HAP-1 (cell line): ENCODE measurements around the gene TRAPPC2L.
"Not testable (repeated sequence)": the region's sequence is repeated elsewhere in the genome, so short reads cannot be mapped to it uniquely, and the experiment has no call there.

Experiments used
- DNase-seq, 2 experiments: peaks; one replicate each; pipeline ENCODE4 v3.0.0-alpha.2; 2016 to 2020; ENCODE audit warnings: low spot score in 2 of 2
- H3K27me3 ChIP-seq: fragments of 250-450 bp; sonication (Bioruptor Pico); 2 replicates; pipeline ENCODE4 v1.5.1; 2020; ENCODE audit warnings: low read depth, mild to moderate bottlenecking, moderate library complexity
- H3K36me3 ChIP-seq: fragments of 250-450 bp; sonication (Bioruptor Pico); replicated peaks from 2 replicates; pipeline ENCODE4 v1.5.1; 2020; ENCODE audit warnings: mild to moderate bottlenecking
- H3K4me1 ChIP-seq: fragments of 250-450 bp; sonication (Bioruptor Pico); 2 replicates; pipeline ENCODE4 v1.5.1; 2020; ENCODE audit warnings: mild to moderate bottlenecking
- H3K4me3 ChIP-seq: fragments of 250-450 bp; sonication (Bioruptor Pico); 2 replicates; pipeline ENCODE4 v1.5.1; 2020; ENCODE audit warnings: mild to moderate bottlenecking, moderate library complexity
- H3K9me3 ChIP-seq: fragments of 250-450 bp; sonication (Bioruptor Pico); 2 replicates; pipeline ENCODE4 v1.5.1; 2020; ENCODE audit warnings: mild to moderate bottlenecking, moderate library complexity
- in situ Hi-C: fragments of 300-500 bp; cut with MboI; formaldehyde crosslinking; loops from 3 replicates; pipeline ENCODE4 v1.14.3; 2020; ENCODE audit warnings: low sequenced_read_pairs, inconsistent platforms, mixed read lengths

The TRAPPC2L gene

GRCh38 chr16:88884569-88885271 is 27.8 kb downstream of the TRAPPC2L start:
- in situ Hi-C loops = no loop called here
- Histone ChIP-seq H3K27me3 (no peaks in the 10 kb centered on the region), H3K36me3 (no peaks in the 10 kb centered on the region), H3K4me1 (no peaks in the 10 kb centered on the region), H3K9me3 (no peaks in the 10 kb centered on the region), H3K4me3 (no peak overlapping the region)
- DNase-seq = no peak

- Histone ChIP-seq H3K9me3 (no peaks in the 10 kb centered on the region), H3K4me1 (no peaks in the 10 kb centered on the region), H3K4me3 (no peak overlapping the region), H3K27me3 (no peaks in the 10 kb centered on the region), H3K36me3 (no peaks in the 10 kb centered on the region)
- in situ Hi-C loops = no loop called here
- no peak for DNase-seq
These were observed 28.9 kb downstream of the TRAPPC2L start for GRCh38 chr16:88885693-88886280.

GRCh38 chr16:88886420-88886844 is 29.5 kb downstream of the TRAPPC2L start:
- Histone ChIP-seq H3K9me3 (no peaks in the 10 kb centered on the region), H3K4me1 (no peaks in the 10 kb centered on the region), H3K27me3 (no peaks in the 10 kb centered on the region), H3K4me3 (no peak overlapping the region), H3K36me3 (no peaks in the 10 kb centered on the region)
- in situ Hi-C loops = no loop called here
- no peak for DNase-seq

GRCh38 chr16:88886845-88887521 is 30.1 kb downstream of the TRAPPC2L start:
- Histone ChIP-seq H3K4me1 (no peaks in the 10 kb centered on the region), H3K9me3 (no peaks in the 10 kb centered on the region), H3K36me3 (no peaks in the 10 kb centered on the region), H3K27me3 (no peaks in the 10 kb centered on the region), H3K4me3 (no peak overlapping the region)
- in situ Hi-C loops = no loop called here
- DNase-seq = no peak

GRCh38 chr16:88888057-88888456 is 31.1 kb downstream of the TRAPPC2L start:
- in situ Hi-C loops = no loop called here
- H3K36me3 ChIP-seq = no peaks in the 10 kb centered on the region
- no peak for DNase-seq
- no peak overlapping the region for H3K4me3 ChIP-seq
- no peaks in the 10 kb centered on the region for H3K9me3 ChIP-seq
- no peaks in the 10 kb centered on the region for H3K4me1 ChIP-seq
- no peaks in the 10 kb centered on the region for H3K27me3 ChIP-seq

GRCh38 chr16:88888461-88889387 is 31.8 kb downstream of the TRAPPC2L start:
- no peaks in the 10 kb centered on the region for H3K4me1 ChIP-seq
- no peaks in the 10 kb centered on the region for H3K36me3 ChIP-seq
- H3K4me3 ChIP-seq = no peak overlapping the region
- H3K27me3 ChIP-seq = no peaks in the 10 kb centered on the region
- in situ Hi-C loops = no loop called here
- H3K9me3 ChIP-seq = no peaks in the 10 kb centered on the region
- no peak for DNase-seq

GRCh38 chr16:88889702-88890352 is 32.9 kb downstream of the TRAPPC2L start:
- H3K36me3 ChIP-seq, in situ Hi-C loops, H3K4me1 ChIP-seq, H3K27me3 ChIP-seq, H3K9me3 ChIP-seq, H3K4me3 ChIP-seq, DNase-seq: not testable (repeated sequence)

GRCh38 chr16:88891083-88891482 is 34.2 kb downstream of the TRAPPC2L start:
- Histone ChIP-seq H3K9me3 (no peaks in the 10 kb centered on the region), H3K4me3 (no peak overlapping the region), H3K4me1 (no peaks in the 10 kb centered on the region), H3K36me3 (no peaks in the 10 kb centered on the region), H3K27me3 (no peaks in the 10 kb centered on the region)
- in situ Hi-C loops = no loop called here
- no peak for DNase-seq

GRCh38 chr16:88892065-88892464 is 35.1 kb downstream of the TRAPPC2L start:
- no peak for DNase-seq
- Histone ChIP-seq H3K9me3 (no peaks in the 10 kb centered on the region), H3K36me3 (no peaks in the 10 kb centered on the region), H3K4me3 (no peak overlapping the region), H3K27me3 (no peaks in the 10 kb centered on the region), H3K4me1 (no peaks in the 10 kb centered on the region)
- in situ Hi-C loops = no loop called here

GRCh38 chr16:88893127-88893968 is 36.4 kb downstream of the TRAPPC2L start:
- Histone ChIP-seq H3K27me3 (no peaks in the 10 kb centered on the region), H3K4me1 (no peaks in the 10 kb centered on the region), H3K4me3 (no peak overlapping the region), H3K9me3 (no peaks in the 10 kb centered on the region), H3K36me3 (no peaks in the 10 kb centered on the region)
- no peak for DNase-seq
- in situ Hi-C loops = no loop called here

- H3K27me3 ChIP-seq, DNase-seq, in situ Hi-C loops, H3K9me3 ChIP-seq, H3K36me3 ChIP-seq, H3K4me1 ChIP-seq, H3K4me3 ChIP-seq: not testable (repeated sequence)
These were observed 37.3 kb downstream of the TRAPPC2L start for GRCh38 chr16:88894266-88894665.

GRCh38 chr16:88894681-88895300 is 37.9 kb downstream of the TRAPPC2L start:
- H3K9me3 ChIP-seq = no peaks in the 10 kb centered on the region
- in situ Hi-C loops = no loop called here
- no peaks in the 10 kb centered on the region for H3K4me1 ChIP-seq
- no peak overlapping the region for H3K4me3 ChIP-seq
- DNase-seq = no peak
- no peaks in the 10 kb centered on the region for H3K27me3 ChIP-seq
- no peaks in the 10 kb centered on the region for H3K36me3 ChIP-seq
